Measurements from ENCODE around the gene C2CD4D. TPM values are rescaled to one million over a fixed set of nuclear protein-coding genes. Genes with fewer than 3 reads are reported as not detected.
"Not testable (repeated sequence)": the region's sequence is repeated elsewhere in the genome, so short reads cannot be mapped to it uniquely, and the experiment has no call there.

The C2CD4D gene
- not detected in 2 replicates for total RNA-seq (2014; rRNA removed; shearing (Covaris generic))
- 0.21 TPM in 1 of 2 replicates, not detected in the other for polyA plus RNA-seq (2014; cell fraction: nucleus; rRNA removed)

GRCh38 chr1:151839457-151840403, at the start of gene C2CD4D:
TSS of gene C2CD4D (minus strand) at chr1:151839820. CDS start at chr1:151838989, 831 bp downstream.
- peak; percentile 68 for DNase-seq (ENCODE audit: extremely low read depth, low read depth)

- peak; percentile 25 for DNase-seq (ENCODE audit: extremely low read depth, low read depth)
Observed at GRCh38 chr1:151888972-151889570, 49.5 kb upstream of the C2CD4D start.

- DNase-seq (ENCODE audit: extremely low read depth, low read depth), result no peak
Observed at GRCh38 chr1:151887028-151887427, 47.4 kb upstream of the C2CD4D start.

GRCh38 chr1:151885479-151885878, 45.9 kb upstream of the C2CD4D start:
- no peak for DNase-seq (ENCODE audit: extremely low read depth, low read depth)

GRCh38 chr1:151884879-151885278, 45.3 kb upstream of the C2CD4D start:
- DNase-seq (ENCODE audit: extremely low read depth, low read depth), result not testable (repeated sequence)

- DNase-seq (ENCODE audit: extremely low read depth, low read depth), result not testable (repeated sequence)
Observed at GRCh38 chr1:151884445-151884844, 44.8 kb upstream of the C2CD4D start.

- not testable (repeated sequence) for DNase-seq (ENCODE audit: extremely low read depth, low read depth)
Observed at GRCh38 chr1:151883898-151884297, 44.3 kb upstream of the C2CD4D start.

GRCh38 chr1:151882918-151883317, 43.3 kb upstream of the C2CD4D start:
- DNase-seq (ENCODE audit: extremely low read depth, low read depth), result not testable (repeated sequence)

- DNase-seq (ENCODE audit: extremely low read depth, low read depth), result no peak
Observed at GRCh38 chr1:151882466-151882865, 42.8 kb upstream of the C2CD4D start.

GRCh38 chr1:151881479-151881878, 41.9 kb upstream of the C2CD4D start:
- DNase-seq (ENCODE audit: extremely low read depth, low read depth), result no peak

GRCh38 chr1:151875419-151876097, 35.9 kb upstream of the C2CD4D start:
- DNase-seq (ENCODE audit: extremely low read depth, low read depth), result no peak

- DNase-seq (ENCODE audit: extremely low read depth, low read depth), result not testable (repeated sequence)
Observed at GRCh38 chr1:151872776-151873175, 33.2 kb upstream of the C2CD4D start.

GRCh38 chr1:151871284-151872030, 31.8 kb upstream of the C2CD4D start:
- DNase-seq (ENCODE audit: extremely low read depth, low read depth), result no peak

- no peak for DNase-seq (ENCODE audit: extremely low read depth, low read depth)
Observed at GRCh38 chr1:151868486-151868885, 28.9 kb upstream of the C2CD4D start.

GRCh38 chr1:151867765-151868411, 28.3 kb upstream of the C2CD4D start:
- DNase-seq (ENCODE audit: extremely low read depth, low read depth), result peak; percentile 29

- no peak for DNase-seq (ENCODE audit: extremely low read depth, low read depth)
Observed at GRCh38 chr1:151867321-151867720, 27.7 kb upstream of the C2CD4D start.

GRCh38 chr1:151864411-151864810, 24.8 kb upstream of the C2CD4D start:
- DNase-seq (ENCODE audit: extremely low read depth, low read depth), result no peak

- DNase-seq (ENCODE audit: extremely low read depth, low read depth), result no peak
Observed at GRCh38 chr1:151862604-151863003, 23.0 kb upstream of the C2CD4D start.

GRCh38 chr1:151860504-151861187, 21.0 kb upstream of the C2CD4D start:
- DNase-seq (ENCODE audit: extremely low read depth, low read depth), result no peak
